PFSK-1 (cell line): Measurements from ENCODE around the gene ATP8B1.

Experiments
- FOXP2 ChIP-seq: optimal IDR thresholded peaks from 2 replicates; pipeline ENCODE3; 2011; ENCODE audit warnings: borderline replicate concordance, control low read depth, inconsistent platforms; ENCODE audit not compliant: insufficient read depth; ENCODE audit errors: extremely low read length, extremely low read depth
- POLR2AphosphoS5 ChIP-seq: IDR thresholded peaks from 2 replicates; pipeline ENCODE4 v1.6.1; 2012; ENCODE audit warnings: low read depth, mild to moderate bottlenecking, control low read depth, low read length, moderate library complexity
- REST ChIP-seq, 2 experiments: IDR thresholded peaks; 2 replicates each; pipeline versions ENCODE4 v1.6.1 to v1.8.0; 2011 to 2012; ENCODE audit warnings: low read depth in 2 of 2, low read length in 2 of 2, control low read depth in 1 of 2, inconsistent platforms in 1 of 2, mild to moderate bottlenecking in 1 of 2, moderate library complexity in 1 of 2; ENCODE audit not compliant: insufficient read depth in 1 of 2
- SIN3A ChIP-seq: IDR thresholded peaks from 2 replicates; pipeline ENCODE4 v1.6.1; 2012; ENCODE audit warnings: mild to moderate bottlenecking, low read length, moderate library complexity, borderline replicate concordance; ENCODE audit not compliant: insufficient read depth
- TAF1 ChIP-seq: IDR thresholded peaks from 2 replicates; pipeline ENCODE4 v1.6.1; 2012; ENCODE audit warnings: low read length, control low read depth, borderline replicate concordance; ENCODE audit not compliant: insufficient read depth

ATP8B1 gene

GRCh38 chr18:57807336-57808117 is 4.4 kb upstream of the ATP8B1 start:
- TF ChIP-seq POLR2AphosphoS5 (no peak), TAF1 (no peak), FOXP2 (no peak), REST (IDR thresholded peaks at IDR 0.05; ENCODE audit: insufficient read depth in 1 of 2, low read depth in 2 of 2, low read length in 2 of 2) (no peak), SIN3A (no peak)

- TF ChIP-seq REST (IDR thresholded peaks at IDR 0.05; ENCODE audit: insufficient read depth in 1 of 2, low read depth in 2 of 2, low read length in 2 of 2), result no peak
- no peak for TF ChIP-seq POLR2AphosphoS5
- TF ChIP-seq FOXP2, result no peak
- no peak for TF ChIP-seq SIN3A
- no peak for TF ChIP-seq TAF1
Measured at GRCh38 chr18:57806978-57807285, 3.8 kb upstream of the ATP8B1 start.

- TF ChIP-seq TAF1, result no peak
- no peak for TF ChIP-seq SIN3A
- TF ChIP-seq REST (IDR thresholded peaks at IDR 0.05; ENCODE audit: insufficient read depth in 1 of 2, low read depth in 2 of 2, low read length in 2 of 2), result no peak
- TF ChIP-seq FOXP2, result no peak
- no peak for TF ChIP-seq POLR2AphosphoS5
Measured at GRCh38 chr18:57806201-57806977, 3.3 kb upstream of the ATP8B1 start.

- no peak for TF ChIP-seq POLR2AphosphoS5
- TF ChIP-seq FOXP2, result no peak
- no peak for TF ChIP-seq SIN3A
- no peak for TF ChIP-seq REST (IDR thresholded peaks at IDR 0.05; ENCODE audit: insufficient read depth in 1 of 2, low read depth in 2 of 2, low read length in 2 of 2)
- no peak for TF ChIP-seq TAF1
Measured at GRCh38 chr18:57805117-57805516, 2.0 kb upstream of the ATP8B1 start.
